GM13976 (cell line): ENCODE results near the gene CASP7.

Experiments used
- DNase-seq: peaks from one replicate; pipeline ENCODE4 v3.0.0; 2012; ENCODE audit warnings: low spot score
- in situ Hi-C: fragments of 300-500 bp; cut with MboI; formaldehyde crosslinking; loops from one replicate; pipeline ENCODE4 v1.12.0; 2022; ENCODE audit warnings: low sequenced_read_pairs, mixed read lengths, inconsistent platforms; ENCODE audit not compliant: unreplicated experiment
- TF ChIP-seq, protein P1 (sequence below): IDR thresholded peaks from 2 replicates; pipeline ENCODE4 v1.5.1; 2012; ENCODE audit warnings: borderline replicate concordance, mild to moderate bottlenecking; ENCODE audit not compliant: insufficient read depth; ENCODE audit errors: extremely low read depth, missing control alignments, control extremely low read depth

The CASP7 gene

DNA sequence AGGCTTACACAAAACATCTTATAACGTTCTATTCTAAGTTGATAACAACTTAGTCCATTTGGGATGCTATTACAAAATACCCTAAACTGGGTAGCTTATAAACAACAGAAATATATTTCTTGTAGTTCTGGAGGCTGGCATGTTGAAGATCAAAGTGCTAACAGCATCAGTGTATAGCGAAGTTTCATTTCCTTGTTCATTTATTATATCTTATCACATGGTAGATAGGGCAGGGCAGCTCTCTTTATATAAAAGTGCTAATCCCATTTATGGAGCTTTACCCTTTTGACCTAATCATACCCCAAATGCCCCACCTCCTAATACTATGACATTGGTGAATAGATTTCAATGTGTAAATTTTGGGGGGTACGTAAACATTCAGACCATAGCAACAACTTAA lies 6.3 kb downstream of the CASP7 start:
- in situ Hi-C loops: no loop called here
- TF ChIP-seq, protein P1, sequence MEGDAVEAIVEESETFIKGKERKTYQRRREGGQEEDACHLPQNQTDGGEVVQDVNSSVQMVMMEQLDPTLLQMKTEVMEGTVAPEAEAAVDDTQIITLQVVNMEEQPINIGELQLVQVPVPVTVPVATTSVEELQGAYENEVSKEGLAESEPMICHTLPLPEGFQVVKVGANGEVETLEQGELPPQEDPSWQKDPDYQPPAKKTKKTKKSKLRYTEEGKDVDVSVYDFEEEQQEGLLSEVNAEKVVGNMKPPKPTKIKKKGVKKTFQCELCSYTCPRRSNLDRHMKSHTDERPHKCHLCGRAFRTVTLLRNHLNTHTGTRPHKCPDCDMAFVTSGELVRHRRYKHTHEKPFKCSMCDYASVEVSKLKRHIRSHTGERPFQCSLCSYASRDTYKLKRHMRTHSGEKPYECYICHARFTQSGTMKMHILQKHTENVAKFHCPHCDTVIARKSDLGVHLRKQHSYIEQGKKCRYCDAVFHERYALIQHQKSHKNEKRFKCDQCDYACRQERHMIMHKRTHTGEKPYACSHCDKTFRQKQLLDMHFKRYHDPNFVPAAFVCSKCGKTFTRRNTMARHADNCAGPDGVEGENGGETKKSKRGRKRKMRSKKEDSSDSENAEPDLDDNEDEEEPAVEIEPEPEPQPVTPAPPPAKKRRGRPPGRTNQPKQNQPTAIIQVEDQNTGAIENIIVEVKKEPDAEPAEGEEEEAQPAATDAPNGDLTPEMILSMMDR: no peak
- no peak for DNase-seq

DNA sequence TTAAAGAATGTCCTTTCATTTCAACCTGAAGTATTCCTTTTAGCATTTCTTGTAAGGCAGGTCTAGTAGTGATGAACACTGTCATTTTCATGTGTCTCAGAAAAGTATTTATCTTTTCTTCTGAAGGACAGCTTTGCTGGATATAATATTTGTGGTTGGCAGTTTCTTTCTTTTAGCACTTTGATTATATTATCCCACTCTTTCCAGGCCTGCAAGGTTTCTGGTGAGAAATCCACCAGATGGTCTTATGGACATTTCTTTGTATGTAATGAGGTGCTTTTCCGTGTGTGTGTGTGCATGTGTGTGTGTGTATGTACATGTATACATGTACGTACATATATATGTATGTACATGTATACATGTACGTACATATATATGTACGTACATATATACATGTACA lies 7.3 kb downstream of the CASP7 start:
- in situ Hi-C loops: no loop called here
- no peak for DNase-seq
- TF ChIP-seq, protein P1: no peak

DNA sequence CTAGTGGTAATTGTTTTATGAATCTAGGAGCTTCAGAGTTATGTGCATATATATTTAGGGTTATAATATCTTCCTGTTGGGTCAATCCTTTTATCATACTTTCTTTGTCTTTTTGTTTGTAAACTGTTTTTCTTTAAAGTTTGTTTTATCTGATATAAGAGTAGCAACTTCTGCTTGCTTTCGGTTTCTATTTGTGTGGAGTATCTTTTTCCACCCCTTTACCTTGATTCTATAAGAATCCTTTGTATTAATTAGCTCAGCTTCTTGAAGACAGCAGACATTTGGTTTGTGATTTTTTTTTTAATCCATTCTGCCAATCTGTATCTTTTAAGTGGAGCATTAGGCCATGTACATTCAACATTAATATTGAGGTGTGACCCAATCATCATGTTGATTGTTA lies 9.3 kb downstream of the CASP7 start:
- in situ Hi-C loops: no loop called here
- no peak for DNase-seq
- TF ChIP-seq, protein P1: no peak

DNA sequence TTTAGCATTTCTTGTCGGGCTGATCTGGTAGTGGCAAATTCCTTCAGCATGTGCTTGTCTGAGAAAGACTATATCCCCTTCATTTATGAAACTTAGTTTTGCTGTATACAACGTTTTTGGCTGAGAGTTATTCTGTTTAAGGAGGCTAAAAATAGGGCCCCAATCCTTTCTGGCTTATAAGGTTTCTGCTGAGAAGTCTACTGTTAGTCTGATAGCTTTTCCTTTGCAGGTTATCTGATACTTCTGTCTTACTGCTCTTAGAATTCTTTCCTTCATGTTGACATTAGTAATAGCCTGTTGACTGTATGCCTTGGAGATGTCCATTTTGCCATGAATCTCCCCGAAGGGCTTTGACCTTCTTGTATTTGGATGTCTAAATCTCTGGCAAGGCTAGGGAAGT lies 9.9 kb downstream of the CASP7 start:
- no peak for DNase-seq
- in situ Hi-C loops: no loop called here
- TF ChIP-seq, protein P1: no peak

DNA sequence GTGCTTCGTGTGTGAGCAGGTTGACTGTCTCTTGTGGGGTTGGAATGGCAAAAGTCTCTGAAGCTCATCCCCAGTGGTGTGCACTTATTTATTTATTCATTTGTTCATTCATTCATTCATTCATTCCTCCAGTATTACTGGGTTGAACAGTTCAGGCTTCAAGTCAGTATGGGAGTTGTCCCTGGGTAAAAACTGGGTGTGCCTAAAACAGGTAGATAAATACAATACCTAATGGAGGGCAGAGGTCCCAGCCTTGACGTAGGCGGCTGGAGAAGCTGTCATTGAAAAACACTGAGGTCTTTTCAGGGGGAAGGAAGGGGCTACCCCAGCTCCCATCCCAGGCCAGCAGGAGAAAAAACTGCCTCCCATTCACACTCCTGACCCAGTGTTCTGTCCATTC lies 11.0 kb downstream of the CASP7 start:
- in situ Hi-C loops: no loop called here
- TF ChIP-seq, protein P1: no peak

DNA sequence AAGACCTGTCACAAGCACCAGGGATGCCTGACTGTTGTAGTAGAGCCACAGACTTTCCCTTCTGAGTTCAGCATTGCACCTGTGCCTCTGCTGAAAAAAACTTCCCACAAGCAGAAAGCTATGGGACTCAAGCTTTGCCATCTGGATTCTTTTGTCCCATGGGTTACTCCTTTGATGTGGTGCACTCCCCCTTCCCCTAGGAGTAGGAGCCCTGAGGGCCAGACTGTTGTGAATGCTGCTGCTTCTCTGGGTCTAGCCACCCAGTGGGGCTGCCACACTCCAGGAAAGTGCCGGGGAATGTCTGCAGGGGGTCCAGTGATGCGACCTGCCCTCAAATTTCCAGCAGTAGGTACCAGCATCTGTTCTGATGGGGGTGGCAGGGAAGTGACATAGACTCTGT lies 11.7 kb downstream of the CASP7 start:
- TF ChIP-seq, protein P1: no peak
- DNase-seq: no peak
- in situ Hi-C loops: no loop called here

More for the DNA sequence above, 11.0 kb downstream of the CASP7 start:
- no peak for DNase-seq

DNA sequence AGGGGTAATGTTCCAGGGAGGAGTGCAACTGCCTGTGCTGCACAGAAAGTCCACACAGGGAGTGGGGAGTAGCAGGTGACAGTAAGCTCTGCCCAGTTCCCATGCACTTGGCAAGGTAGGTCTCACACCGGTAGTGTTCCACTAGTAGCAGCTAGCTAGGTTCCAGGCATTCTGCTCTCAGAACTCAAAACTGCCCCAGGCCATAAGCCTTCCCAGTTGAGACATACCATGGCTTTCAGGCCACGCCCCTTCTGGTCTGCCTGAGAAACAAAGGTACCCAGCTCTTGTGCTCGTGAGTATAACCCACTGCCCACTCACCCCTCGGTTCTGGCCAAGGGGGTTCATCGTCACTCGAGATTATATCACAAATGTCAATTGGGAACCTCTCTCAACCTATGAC lies 12.6 kb downstream of the CASP7 start:
- in situ Hi-C loops: no loop called here
- DNase-seq: no peak
- TF ChIP-seq, protein P1: no peak
